Brain microvascular endothelial cell (primary cell): ENCODE measurements around the gene ADAM30.
A peak's percentile ranks its signal among the peaks of the same experiment; 100 is the strongest.

ENCODE experiments used
- DNase-seq: peaks from one replicate; pipeline ENCODE4 v3.0.0-alpha.2; 2020
- H3K27ac ChIP-seq: fragments of 250-450 bp; sonication (Bioruptor Pico); 2 replicates; pipeline ENCODE4 v1.5.1; 2020; ENCODE audit warnings: mild to moderate bottlenecking, moderate library complexity
- H3K27me3 ChIP-seq: fragments of 250-450 bp; sonication (Bioruptor Pico); replicated peaks from 2 replicates; pipeline ENCODE4 v1.5.1; 2020; ENCODE audit warnings: mild to moderate bottlenecking
- H3K36me3 ChIP-seq: fragments of 250-450 bp; sonication (Bioruptor Pico); replicated peaks from 2 replicates; pipeline ENCODE4 v1.5.1; 2020; ENCODE audit warnings: mild to moderate bottlenecking
- H3K4me3 ChIP-seq: 2 replicates; pipeline ENCODE4 v1.5.1; 2011; ENCODE audit warnings: low read depth, mild to moderate bottlenecking, control low read depth, low read length, moderate library complexity
- CTCF ChIP-seq: IDR thresholded peaks from 2 replicates; pipeline ENCODE4 v1.5.1; 2011; ENCODE audit warnings: low read depth, mild to moderate bottlenecking, moderate library complexity, low read length, control low read depth, inconsistent platforms; ENCODE audit errors: missing control alignments
- in situ Hi-C: cut with HindIII; loops from 2 replicates; pipeline ENCODE4 v1.10.0; 2017; ENCODE audit warnings: low sequenced_read_pairs, low pct_ligation_motif_present

The ADAM30 gene

GRCh38 chr1:119878171-119878570 lies 18.1 kb downstream of the ADAM30 start:
- no peak for DNase-seq
- Histone ChIP-seq H3K27me3 (no peaks in the 10 kb centered on the region), H3K36me3 (no peaks in the 10 kb centered on the region), H3K4me3 (no peak overlapping the region), H3K27ac (no peak overlapping the region)
- in situ Hi-C loops = no loop called here
- no peak for TF ChIP-seq CTCF

- TF ChIP-seq CTCF = no peak
- H3K36me3 ChIP-seq = no peaks in the 10 kb centered on the region
- no peak overlapping the region for H3K27ac ChIP-seq
- no peak overlapping the region for H3K4me3 ChIP-seq
- H3K27me3 ChIP-seq = no peaks in the 10 kb centered on the region
- no peak for DNase-seq
- in situ Hi-C loops = no loop called here
These were observed 22.1 kb downstream of the ADAM30 start for GRCh38 chr1:119874186-119874585.

GRCh38 chr1:119873135-119874015 lies 22.9 kb downstream of the ADAM30 start:
- Histone ChIP-seq H3K27ac (no peak overlapping the region), H3K36me3 (no peaks in the 10 kb centered on the region), H3K4me3 (no peak overlapping the region), H3K27me3 (no peaks in the 10 kb centered on the region)
- DNase-seq = peak; percentile 68
- TF ChIP-seq CTCF = no peak
- in situ Hi-C loops = no loop called here

GRCh38 chr1:119871881-119872280 lies 24.4 kb downstream of the ADAM30 start:
- in situ Hi-C loops = no loop called here
- no peaks in the 10 kb centered on the region for H3K27me3 ChIP-seq
- H3K36me3 ChIP-seq = no peaks in the 10 kb centered on the region
- DNase-seq = no peak
- no peak overlapping the region for H3K27ac ChIP-seq
- TF ChIP-seq CTCF = no peak
- no peak overlapping the region for H3K4me3 ChIP-seq

- no peak overlapping the region for H3K4me3 ChIP-seq
- no peaks in the 10 kb centered on the region for H3K27me3 ChIP-seq
- H3K27ac ChIP-seq = no peak overlapping the region
- no peaks in the 10 kb centered on the region for H3K36me3 ChIP-seq
- in situ Hi-C loops = no loop called here
- peak; percentile 99 for TF ChIP-seq CTCF
- peak; percentile 83 for DNase-seq
These were observed 25.3 kb downstream of the ADAM30 start for GRCh38 chr1:119870917-119871596.
